Fibroblast of skin of right biceps (primary cell): Measurements from ENCODE around the gene SMPD1.
A peak's percentile ranks its signal among the peaks of the same experiment; 100 is the strongest.

Source experiments
- DNase-seq: peaks from one replicate; pipeline ENCODE4 v3.0.0-alpha.2; 2013

Gene SMPD1

GRCh38 chr11:6417907-6418556 is 27.8 kb downstream of the SMPD1 start:
- DNase-seq, result no peak

GRCh38 chr11:6418557-6419008 is 28.3 kb downstream of the SMPD1 start:
- no peak for DNase-seq

- DNase-seq, result peak; percentile 63
These were observed 28.8 kb downstream of the SMPD1 start, which contains the start of gene APBB1 for GRCh38 chr11:6419009-6419631. APBB1 (minus strand) TSS chr11:6419094; CDS start chr11:6411347, 7,747 bp downstream.

- DNase-seq, result no peak
These were observed 30.4 kb downstream of the SMPD1 start for GRCh38 chr11:6420677-6421076.

- no peak for DNase-seq
These were observed 37.2 kb downstream of the SMPD1 start for GRCh38 chr11:6427516-6427915.

GRCh38 chr11:6431861-6432260 is 41.6 kb downstream of the SMPD1 start:
- peak; percentile 79 for DNase-seq

- DNase-seq, result no peak
These were observed 43.9 kb downstream of the SMPD1 start for GRCh38 chr11:6433998-6434660.

- no peak for DNase-seq
These were observed 47.1 kb downstream of the SMPD1 start for GRCh38 chr11:6437423-6437822.

- no peak for DNase-seq
These were observed 47.7 kb downstream of the SMPD1 start for GRCh38 chr11:6437993-6438392.

- peak; percentile 46 for DNase-seq
These were observed 48.8 kb downstream of the SMPD1 start for GRCh38 chr11:6438979-6439571.

- no peak for DNase-seq
These were observed 50.7 kb downstream of the SMPD1 start, which contains the start of gene HPX for GRCh38 chr11:6440906-6441358. HPX (minus strand) TSS chr11:6440987; CDS start chr11:6440963, 24 bp downstream.

GRCh38 chr11:6442441-6442840 is 52.2 kb downstream of the SMPD1 start:
- no peak for DNase-seq

- DNase-seq, result peak; percentile 37
These were observed 53.2 kb downstream of the SMPD1 start for GRCh38 chr11:6443269-6444003.
